Smooth muscle cell (in vitro differentiated cells): ENCODE results near the gene UBE2H. TPM values are rescaled to one million over a fixed set of nuclear protein-coding genes. Genes with fewer than 3 reads are reported as not detected.

Experiments
- DNase-seq: peaks from one replicate; lab custom pipeline; 2025; ENCODE audit not compliant: unreplicated experiment; lab: John Stamatoyannopoulos, UW
- H2AFZ ChIP-seq: fragments of 200-600 bp; sonication (generic); 2 replicates; pipeline ENCODE4 v1.6.0; 2016; ENCODE audit warnings: antibody characterized with exemption, low read depth, mild to moderate bottlenecking
- H3F3A ChIP-seq: fragments of 200-600 bp; sonication (generic); 2 replicates; pipeline ENCODE4 v1.6.0; 2017; ENCODE audit warnings: antibody characterized with exemption, low read depth
- H3K27ac ChIP-seq: fragments of 200-600 bp; sonication (generic); 2 replicates; pipeline ENCODE4 v1.5.1; 2016; ENCODE audit warnings: low read depth, mild to moderate bottlenecking
- H3K27me3 ChIP-seq: fragments of 200-600 bp; sonication (generic); 2 replicates; pipeline ENCODE4 v1.6.1; 2016; ENCODE audit warnings: low read depth, mild to moderate bottlenecking
- H3K36me3 ChIP-seq: fragments of 200-600 bp; sonication (generic); 2 replicates; pipeline ENCODE4 v1.5.1; 2016; ENCODE audit warnings: low read depth
- H3K4me1 ChIP-seq: fragments of 200-600 bp; sonication (generic); 2 replicates; pipeline ENCODE4 v1.5.1; 2016; ENCODE audit warnings: low read depth
- H3K4me2 ChIP-seq: fragments of 200-600 bp; sonication (generic); 2 replicates; pipeline ENCODE4 v1.6.0; 2016; ENCODE audit warnings: mild to moderate bottlenecking
- H3K4me3 ChIP-seq: fragments of 200-600 bp; sonication (generic); 2 replicates; pipeline ENCODE4 v1.5.1; 2016; ENCODE audit warnings: mild to moderate bottlenecking
- H3K79me2 ChIP-seq: fragments of 200-600 bp; sonication (generic); 2 replicates; pipeline ENCODE4 v1.6.0; 2016; ENCODE audit warnings: low read depth, mild to moderate bottlenecking
- H3K9ac ChIP-seq: fragments of 200-600 bp; sonication (generic); 2 replicates; pipeline ENCODE4 v1.6.0; 2016; ENCODE audit warnings: low read depth
- H3K9me3 ChIP-seq: fragments of 200-600 bp; sonication (generic); replicated peaks from 2 replicates; pipeline ENCODE4 v1.5.1; 2016; ENCODE audit warnings: low read depth
- H4K20me1 ChIP-seq: fragments of 200-600 bp; sonication (generic); 2 replicates; pipeline ENCODE4 v1.6.0; 2016; ENCODE audit warnings: low read depth
- CTCF ChIP-seq: fragments of 200-600 bp; sonication (generic); IDR thresholded peaks from 2 replicates; pipeline ENCODE4 v1.5.1; 2017; ENCODE audit warnings: borderline replicate concordance, mild to moderate bottlenecking, antibody characterized with exemption; ENCODE audit not compliant: insufficient read depth, poor library complexity, severe bottlenecking
- WGBS: methylation state at CpG from one replicate; pipeline ENCODE4 v1.1.7; 2016; ENCODE audit warnings: low lambda C conversion rate; 5-methylcytosine and 5-hydroxymethylcytosine counted together
- polyA plus RNA-seq: library from polyadenylated mRNA; unstranded; fragments of >200 nt; fragmentation: Nextera tagmentation; extraction: Ambion mirVana; gene quantifications from 2 replicates; pipeline ENCODE4 v1.2.1, GENCODE V29; 2016
- total RNA-seq: library from RNA; depleted of rRNA; stranded (reverse); fragments of >200 nt; gene quantifications from 2 replicates; pipeline ENCODE4 v1.2.3, GENCODE V29; 2014

The UBE2H gene
- total RNA-seq: 74.5 and 94.5 TPM in 2 replicates
- 66.1 and 87.8 TPM in 2 replicates for polyA plus RNA-seq

GRCh38 chr7:129952653-129953560 lies at the start of gene UBE2H:
UBE2H (minus strand) TSS chr7:129952960; CDS start chr7:129952555, 405 bp downstream.
- no peaks in the 10 kb centered on the region for H3K9me3 ChIP-seq
- peaks cover 39% of the 10 kb centered on the region for H3K79me2 ChIP-seq
- peak within 1 kb of the TSS; percentile 97 for H3K4me2 ChIP-seq
- peak within 1 kb of the TSS; percentile 97 for H3K4me3 ChIP-seq
- H3K9ac ChIP-seq: peak within 1 kb of the TSS; percentile 98
- no peaks in the 10 kb centered on the region for H3K27me3 ChIP-seq
- H3K36me3 ChIP-seq: no peaks in the 10 kb centered on the region
- 12% methylated on average over 30 of the region's 58 CpGs for WGBS
- peaks cover 6% of the 10 kb centered on the region for H3K4me1 ChIP-seq
- no peak within 1 kb of the TSS for H2AFZ ChIP-seq
- peak; percentile 84 for DNase-seq
- H3F3A ChIP-seq: peaks cover 12% of the 10 kb centered on the region
- peaks cover 38% of the 10 kb centered on the region for H4K20me1 ChIP-seq
- no peak for TF ChIP-seq CTCF
- peak within 1 kb of the TSS; percentile 94 for H3K27ac ChIP-seq

GRCh38 chr7:129998446-129998845 lies 45.7 kb upstream of the UBE2H start:
- no peak overlapping the region for H2AFZ ChIP-seq
- TF ChIP-seq CTCF: no peak

GRCh38 chr7:129997285-129997684 lies 44.5 kb upstream of the UBE2H start:
- no peaks in the 10 kb centered on the region for H3F3A ChIP-seq
- H3K9ac ChIP-seq: no peak overlapping the region
- H3K4me2 ChIP-seq: no peak overlapping the region
- no peaks in the 10 kb centered on the region for H3K27me3 ChIP-seq
- TF ChIP-seq CTCF: no peak
- H3K4me1 ChIP-seq: no peaks in the 10 kb centered on the region
- no peak overlapping the region for H3K27ac ChIP-seq
- H3K36me3 ChIP-seq: no peaks in the 10 kb centered on the region
- H4K20me1 ChIP-seq: no peaks in the 10 kb centered on the region
- no peak overlapping the region for H3K4me3 ChIP-seq
- no peaks in the 10 kb centered on the region for H3K79me2 ChIP-seq
- 70% methylated on average over 5 of the region's 5 CpGs for WGBS
- H2AFZ ChIP-seq: no peak overlapping the region
- H3K9me3 ChIP-seq: no peaks in the 10 kb centered on the region
- no peak for DNase-seq

More at GRCh38 chr7:129998446-129998845, 45.7 kb upstream of the UBE2H start:
- H3K27me3 ChIP-seq: no peaks in the 10 kb centered on the region
- H3F3A ChIP-seq: no peaks in the 10 kb centered on the region
- H4K20me1 ChIP-seq: no peaks in the 10 kb centered on the region
- 88% methylated on average over 5 of the region's 5 CpGs for WGBS
- H3K9ac ChIP-seq: no peak overlapping the region
- H3K27ac ChIP-seq: no peak overlapping the region
- no peaks in the 10 kb centered on the region for H3K79me2 ChIP-seq
- DNase-seq: no peak
- no peak overlapping the region for H3K4me2 ChIP-seq
- H3K4me1 ChIP-seq: no peaks in the 10 kb centered on the region
- H3K9me3 ChIP-seq: no peaks in the 10 kb centered on the region
- H3K4me3 ChIP-seq: no peak overlapping the region
- H3K36me3 ChIP-seq: no peaks in the 10 kb centered on the region
